C4-2B (cell line): ENCODE measurements around the gene PTPRT.

ENCODE experiments used
- ZFX ChIP-seq: fragments of 450-650 bp; IDR thresholded peaks from 2 replicates; pipeline ENCODE4 v1.6.1; 2017
- TF ChIP-seq, protein P1 (sequence below): fragments of 450-650 bp; conservative IDR thresholded peaks from 2 replicates; pipeline ENCODE4 v1.5.1; 2017; ENCODE audit warnings: mild to moderate bottlenecking

DNA sequence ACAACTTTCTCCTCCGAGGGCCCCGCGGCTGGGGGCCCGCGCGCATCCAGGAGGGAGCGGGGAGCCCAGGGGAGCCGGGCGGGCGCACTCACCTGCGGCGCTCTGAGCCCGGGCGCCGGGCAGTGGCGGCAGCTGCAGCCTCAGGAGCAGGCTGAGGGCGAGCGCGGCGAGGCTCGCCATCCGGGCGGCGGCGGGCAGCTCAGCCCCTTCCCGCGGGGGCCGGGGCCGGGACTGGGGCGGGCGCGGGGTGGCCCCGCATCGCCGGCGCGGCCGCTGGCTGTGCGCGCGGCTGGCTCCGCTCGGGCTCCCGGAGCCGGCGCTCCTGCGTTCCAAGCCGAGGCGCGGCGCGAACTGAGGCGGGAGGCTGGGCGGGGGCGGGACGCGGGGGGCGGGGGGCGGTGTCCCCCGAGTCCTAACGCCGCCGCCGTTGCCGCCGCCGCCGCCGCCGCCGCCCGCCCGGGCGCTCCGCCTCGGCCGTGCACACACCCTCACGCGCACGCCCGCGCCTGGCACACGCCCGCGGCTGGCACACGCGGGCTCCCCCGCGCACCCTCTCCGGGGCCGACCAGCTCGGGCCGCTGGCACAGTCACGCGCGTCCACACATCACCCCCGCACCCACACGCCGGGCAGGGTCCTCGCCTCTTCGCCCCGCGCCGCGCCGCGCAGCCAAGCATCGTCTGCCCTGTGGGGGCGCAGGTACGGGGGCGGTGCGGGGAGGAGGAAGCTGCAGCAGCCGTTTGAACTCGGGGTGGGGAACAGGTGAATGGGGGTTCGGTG is at the start of gene PTPRT:
- TF ChIP-seq, protein P1, sequence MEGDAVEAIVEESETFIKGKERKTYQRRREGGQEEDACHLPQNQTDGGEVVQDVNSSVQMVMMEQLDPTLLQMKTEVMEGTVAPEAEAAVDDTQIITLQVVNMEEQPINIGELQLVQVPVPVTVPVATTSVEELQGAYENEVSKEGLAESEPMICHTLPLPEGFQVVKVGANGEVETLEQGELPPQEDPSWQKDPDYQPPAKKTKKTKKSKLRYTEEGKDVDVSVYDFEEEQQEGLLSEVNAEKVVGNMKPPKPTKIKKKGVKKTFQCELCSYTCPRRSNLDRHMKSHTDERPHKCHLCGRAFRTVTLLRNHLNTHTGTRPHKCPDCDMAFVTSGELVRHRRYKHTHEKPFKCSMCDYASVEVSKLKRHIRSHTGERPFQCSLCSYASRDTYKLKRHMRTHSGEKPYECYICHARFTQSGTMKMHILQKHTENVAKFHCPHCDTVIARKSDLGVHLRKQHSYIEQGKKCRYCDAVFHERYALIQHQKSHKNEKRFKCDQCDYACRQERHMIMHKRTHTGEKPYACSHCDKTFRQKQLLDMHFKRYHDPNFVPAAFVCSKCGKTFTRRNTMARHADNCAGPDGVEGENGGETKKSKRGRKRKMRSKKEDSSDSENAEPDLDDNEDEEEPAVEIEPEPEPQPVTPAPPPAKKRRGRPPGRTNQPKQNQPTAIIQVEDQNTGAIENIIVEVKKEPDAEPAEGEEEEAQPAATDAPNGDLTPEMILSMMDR: no peak
- no peak for TF ChIP-seq ZFX
